DOHH2 (cell line): ENCODE measurements around the gene GLIPR1L1.

Experiments used
- H3F3A ChIP-seq: fragments of 200-600 bp; sonication (generic), shearing (Covaris generic); 2 replicates; pipeline ENCODE4 v1.6.0; 2016; ENCODE audit warnings: antibody characterized with exemption, mild to moderate bottlenecking; ENCODE audit not compliant: control insufficient read depth, insufficient read depth
- H3K27ac ChIP-seq: fragments of 200-600 bp; sonication (generic); 2 replicates; pipeline ENCODE4 v1.5.1; 2014; ENCODE audit warnings: low read depth, mild to moderate bottlenecking, low read length, moderate library complexity
- H3K27me3 ChIP-seq: fragments of 200-600 bp; sonication (generic); 2 replicates; pipeline ENCODE4 v1.6.1; 2014; ENCODE audit warnings: mild to moderate bottlenecking, low read length, mixed read lengths; ENCODE audit not compliant: control insufficient read depth
- H3K36me3 ChIP-seq: fragments of 200-600 bp; sonication (generic); 2 replicates; pipeline ENCODE4 v1.6.1; 2014; ENCODE audit warnings: mild to moderate bottlenecking, low read length, moderate library complexity, mixed read lengths; ENCODE audit not compliant: control insufficient read depth
- H3K4me1 ChIP-seq: fragments of 200-600 bp; sonication (generic); 2 replicates; pipeline ENCODE4 v1.6.1; 2014; ENCODE audit warnings: mild to moderate bottlenecking, low read length, mixed read lengths; ENCODE audit not compliant: control insufficient read depth
- H3K4me2 ChIP-seq: fragments of 200-600 bp; sonication (generic); 2 replicates; pipeline ENCODE4 v1.6.0; 2014; ENCODE audit warnings: mild to moderate bottlenecking, low read length, moderate library complexity
- H3K4me3 ChIP-seq: fragments of 200-600 bp; sonication (generic); 2 replicates; pipeline ENCODE4 v1.5.1; 2014; ENCODE audit warnings: mild to moderate bottlenecking, low read length, mixed read lengths
- H3K79me2 ChIP-seq: fragments of 200-600 bp; sonication (generic); 2 replicates; pipeline ENCODE4 v1.6.1; 2014; ENCODE audit warnings: mild to moderate bottlenecking, low read length, mixed read lengths; ENCODE audit not compliant: control insufficient read depth
- H3K9me2 ChIP-seq: fragments of 200-600 bp; sonication (generic); replicated peaks from 2 replicates; pipeline ENCODE4 v1.6.1; 2014; ENCODE audit warnings: mild to moderate bottlenecking, low read length, mixed read lengths; ENCODE audit not compliant: control insufficient read depth
- H3K9me3 ChIP-seq: fragments of 200-600 bp; sonication (generic); 2 replicates; pipeline ENCODE4 v1.6.1; 2014; ENCODE audit warnings: antibody characterized with exemption, low read length, mixed read lengths; ENCODE audit not compliant: control insufficient read depth, insufficient read depth
- H4K20me1 ChIP-seq: fragments of 200-600 bp; sonication (generic); 2 replicates; pipeline ENCODE4 v1.6.0; 2014; ENCODE audit warnings: low read depth, mild to moderate bottlenecking, antibody characterized with exemption, low read length, moderate library complexity; ENCODE audit not compliant: control insufficient read depth, insufficient read depth
- EZH2phosphoT487 ChIP-seq: fragments of 200-600 bp; sonication (generic); IDR thresholded peaks from 2 replicates; pipeline ENCODE4 v1.6.1; 2017; ENCODE audit warnings: borderline replicate concordance, mild to moderate bottlenecking, antibody characterized with exemption, low read length, moderate library complexity, mixed read lengths
- TF ChIP-seq, protein P1 (sequence below): fragments of 200-600 bp; sonication (generic); IDR thresholded peaks from one replicate; pipeline ENCODE4 v1.5.1; 2014; ENCODE audit warnings: antibody characterized with exemption, mild to moderate bottlenecking, low read depth, low read length; ENCODE audit not compliant: poor library complexity, severe bottlenecking

GLIPR1L1 gene

DNA sequence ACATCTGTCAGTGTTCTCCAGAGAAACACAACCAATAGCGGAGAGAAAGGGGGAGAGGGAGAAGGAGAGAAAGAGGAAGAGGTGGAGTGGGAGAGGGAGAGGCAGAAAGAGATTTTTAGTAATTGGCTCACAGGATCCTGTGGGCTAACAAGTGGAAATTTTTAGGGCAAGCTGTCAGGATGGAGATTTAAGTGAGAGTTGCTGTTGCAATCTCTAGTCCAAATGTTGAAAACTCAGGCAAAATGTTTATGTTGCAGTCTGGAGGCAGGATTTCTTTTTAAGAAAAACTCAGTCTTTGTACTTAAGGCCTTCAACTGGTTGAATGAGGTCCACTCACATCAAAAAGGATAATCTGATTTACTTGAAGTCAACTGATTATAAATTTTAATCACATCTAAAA lies 43.9 kb downstream of the GLIPR1L1 start:
- Histone ChIP-seq H3K27ac (no peak overlapping the region), H3K4me1 (no peaks in the 10 kb centered on the region), H3K36me3 (no peaks in the 10 kb centered on the region), H3F3A (no peaks in the 10 kb centered on the region), H3K79me2 (no peaks in the 10 kb centered on the region), H3K9me3 (no peaks in the 10 kb centered on the region), H3K9me2 (no peaks in the 10 kb centered on the region), H3K4me3 (no peak overlapping the region), H4K20me1 (no peaks in the 10 kb centered on the region), H3K27me3 (no peaks in the 10 kb centered on the region), H3K4me2 (no peak overlapping the region)
- TF ChIP-seq EZH2phosphoT487, result no peak
- TF ChIP-seq, protein P1, sequence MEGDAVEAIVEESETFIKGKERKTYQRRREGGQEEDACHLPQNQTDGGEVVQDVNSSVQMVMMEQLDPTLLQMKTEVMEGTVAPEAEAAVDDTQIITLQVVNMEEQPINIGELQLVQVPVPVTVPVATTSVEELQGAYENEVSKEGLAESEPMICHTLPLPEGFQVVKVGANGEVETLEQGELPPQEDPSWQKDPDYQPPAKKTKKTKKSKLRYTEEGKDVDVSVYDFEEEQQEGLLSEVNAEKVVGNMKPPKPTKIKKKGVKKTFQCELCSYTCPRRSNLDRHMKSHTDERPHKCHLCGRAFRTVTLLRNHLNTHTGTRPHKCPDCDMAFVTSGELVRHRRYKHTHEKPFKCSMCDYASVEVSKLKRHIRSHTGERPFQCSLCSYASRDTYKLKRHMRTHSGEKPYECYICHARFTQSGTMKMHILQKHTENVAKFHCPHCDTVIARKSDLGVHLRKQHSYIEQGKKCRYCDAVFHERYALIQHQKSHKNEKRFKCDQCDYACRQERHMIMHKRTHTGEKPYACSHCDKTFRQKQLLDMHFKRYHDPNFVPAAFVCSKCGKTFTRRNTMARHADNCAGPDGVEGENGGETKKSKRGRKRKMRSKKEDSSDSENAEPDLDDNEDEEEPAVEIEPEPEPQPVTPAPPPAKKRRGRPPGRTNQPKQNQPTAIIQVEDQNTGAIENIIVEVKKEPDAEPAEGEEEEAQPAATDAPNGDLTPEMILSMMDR, result no peak

DNA sequence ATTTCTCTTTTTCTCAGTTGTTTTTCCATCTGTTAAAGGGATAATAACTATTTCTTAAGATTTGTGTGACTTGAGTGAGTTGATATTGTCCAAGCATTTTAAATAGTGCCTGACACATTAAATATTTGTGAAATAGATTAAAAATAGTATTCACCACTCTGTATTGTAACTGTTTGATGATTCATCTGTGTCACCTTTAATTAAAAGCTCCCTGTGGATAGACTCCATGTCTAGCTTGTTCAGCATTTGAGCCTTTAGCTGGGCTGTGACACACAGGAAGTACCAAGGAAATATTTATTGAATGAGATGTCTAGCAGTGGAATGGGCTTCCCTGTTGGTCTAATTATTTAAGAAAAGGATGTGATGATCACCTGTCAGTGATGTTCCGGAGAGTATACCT lies 54.6 kb downstream of the GLIPR1L1 start:
- H4K20me1 ChIP-seq, result no peaks in the 10 kb centered on the region
- no peak overlapping the region for H3K27ac ChIP-seq
- no peaks in the 10 kb centered on the region for H3F3A ChIP-seq
- no peaks in the 10 kb centered on the region for H3K36me3 ChIP-seq
- H3K4me2 ChIP-seq, result no peak overlapping the region
- no peaks in the 10 kb centered on the region for H3K4me1 ChIP-seq
- H3K9me3 ChIP-seq, result no peaks in the 10 kb centered on the region
- no peak for TF ChIP-seq EZH2phosphoT487
- TF ChIP-seq, protein P1, result no peak
- H3K27me3 ChIP-seq, result no peaks in the 10 kb centered on the region
- no peak overlapping the region for H3K4me3 ChIP-seq
- no peaks in the 10 kb centered on the region for H3K79me2 ChIP-seq
- no peaks in the 10 kb centered on the region for H3K9me2 ChIP-seq

DNA sequence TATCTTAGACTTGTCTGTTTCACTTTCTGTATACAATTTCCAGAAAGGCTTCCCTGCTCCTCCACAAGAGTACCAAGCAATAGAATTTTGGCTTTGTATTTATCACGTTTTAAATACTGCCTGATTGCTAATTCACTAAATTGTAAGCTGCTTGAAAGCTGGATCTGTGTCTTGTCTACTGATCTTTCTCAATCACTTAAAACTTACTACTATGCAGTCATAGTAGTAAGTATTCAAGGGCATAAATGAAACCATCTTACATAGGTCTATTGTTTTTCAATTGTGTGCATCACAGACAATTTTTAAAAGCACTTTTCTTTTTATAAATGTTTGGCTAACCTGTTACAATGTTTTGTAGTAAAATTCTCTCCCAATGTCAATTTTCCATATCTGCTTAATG lies 55.2 kb downstream of the GLIPR1L1 start:
- H3K27me3 ChIP-seq, result no peaks in the 10 kb centered on the region; the same call in 1 of the 2 replicates

More for the DNA sequence above, 55.2 kb downstream of the GLIPR1L1 start:
- no peak overlapping the region for H3K27ac ChIP-seq
- H3K36me3 ChIP-seq, result no peaks in the 10 kb centered on the region
- TF ChIP-seq, protein P1, result no peak
- TF ChIP-seq EZH2phosphoT487, result no peak
- no peak overlapping the region; the same call in 1 of the 2 replicates for H3K4me2 ChIP-seq
- no peak overlapping the region for H3K4me3 ChIP-seq
- H4K20me1 ChIP-seq, result no peaks in the 10 kb centered on the region
- no peaks in the 10 kb centered on the region for H3K4me1 ChIP-seq
- H3K9me2 ChIP-seq, result no peaks in the 10 kb centered on the region
- no peaks in the 10 kb centered on the region for H3F3A ChIP-seq
- H3K79me2 ChIP-seq, result no peaks in the 10 kb centered on the region
- H3K9me3 ChIP-seq, result no peaks in the 10 kb centered on the region
